Right lobe of liver (tissue), 4 donors: ENCODE results near the gene RYR3.

ENCODE experiments used
- CTCF ChIP-seq, 4 donors: fragments of 200-600 bp in 3 of 4; fragments of 450-650 bp in 1 of 4; IDR thresholded peaks; one replicate each; pipeline versions ENCODE4 v1.5.1 to v1.8.0; 2016 to 2022; ENCODE audit warnings: antibody characterized with exemption in 4 of 4, mild to moderate bottlenecking in 2 of 4
- POLR2A ChIP-seq: fragments of 450-650 bp; IDR thresholded peaks from one replicate; pipeline ENCODE4 v1.6.1; 2017; ENCODE audit warnings: antibody characterized with exemption, mild to moderate bottlenecking
- donor health status: DM: no; HTN: no; CAD: no.
- donor health status: DM: no; HTN: no; CAD: no.
- donor health status: DM: no; HTN: yes; CAD: no.

- no peak for TF ChIP-seq CTCF (IDR thresholded peaks at IDR 0.05)
- no peak for TF ChIP-seq POLR2A
Observed at GRCh38 chr15:33830351-33830750, 519.6 kb downstream of the RYR3 start.
